ENCODE results near the gene FHIP2A. TPM values are rescaled to one million over a fixed set of nuclear protein-coding genes. Genes with fewer than 3 reads are reported as not detected.

The FHIP2A gene
- total and polyA plus RNA-seq, 2 of the 4 experiments (the other 2 are of a cell fraction): 10.7 to 16.5 TPM

Other genes starting within 250 kb of the FHIP2A start
- 9.9 and 11.1 TPM in 2 replicates for gene ABLIM1, start 163.5 kb upstream of the FHIP2A start, total RNA-seq (2012; rRNA removed)
- 7.7 and 8.1 TPM in 2 replicates for gene ABLIM1, start 163.5 kb upstream of the FHIP2A start, polyA plus RNA-seq (2012; rRNA removed)
- gene TRUB1, start 116.4 kb downstream of the FHIP2A start, total RNA-seq (2012; rRNA removed): 17.9 and 26.1 TPM in 2 replicates
- gene TRUB1, start 116.4 kb downstream of the FHIP2A start, polyA plus RNA-seq (2012; rRNA removed): 9.1 and 10.6 TPM in 2 replicates

All from IMR-90 (cell line).